Skin of body (tissue), 2 donors: ENCODE data around the gene COL4A1. TPM values are rescaled to one million over a fixed set of nuclear protein-coding genes. Genes with fewer than 3 reads are reported as not detected.
A peak's percentile ranks its signal among the peaks of the same experiment; 100 is the strongest.

Experiments
- DNase-seq: peaks from one replicate; lab custom pipeline; 2025; lab: John Stamatoyannopoulos, UW
- total RNA-seq: library from RNA; depleted of rRNA; stranded (reverse); fragments of >200 nt; gene quantifications from one replicate; pipeline ENCODE4 v1.2.3, GENCODE V29; 2014

The COL4A1 gene
- total RNA-seq, 1 donor from 2014 or later, result 740 TPM

DNA sequence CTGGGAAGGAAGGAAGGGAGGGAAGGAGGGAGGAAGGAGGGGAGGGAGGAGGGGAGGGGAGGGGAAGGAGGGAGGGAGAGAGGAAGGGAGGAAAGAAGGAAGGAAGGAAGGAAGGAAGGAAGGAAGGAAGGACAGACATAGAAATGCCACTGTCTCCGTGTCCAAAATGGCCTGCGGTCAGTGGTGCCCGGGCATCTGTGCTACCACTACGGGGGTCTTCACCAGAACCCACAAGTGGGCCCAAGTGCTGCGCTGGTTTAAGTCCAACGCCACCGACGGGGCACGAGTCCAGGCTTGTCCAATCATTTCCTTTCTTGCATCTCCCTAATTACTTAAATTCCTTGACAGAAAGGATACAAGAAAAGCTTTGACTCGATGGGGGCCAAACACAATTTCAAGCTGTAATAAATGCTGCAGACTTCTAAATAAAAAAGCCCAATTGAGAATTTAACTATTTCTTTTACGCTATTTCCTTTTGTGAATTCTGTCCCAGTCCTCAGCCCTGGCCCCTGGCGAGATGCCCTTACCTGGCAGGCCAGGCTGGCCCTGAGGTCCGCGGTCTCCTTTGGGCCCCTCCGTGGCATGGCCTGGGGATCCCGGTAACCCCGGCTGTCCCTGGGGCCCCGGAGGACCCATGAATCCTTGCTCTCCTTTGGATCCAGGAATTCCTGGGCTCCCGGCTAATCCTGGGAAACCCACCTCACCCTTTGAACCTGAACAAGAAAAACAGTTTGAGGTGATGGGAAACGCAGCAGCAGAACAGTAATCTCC lies 136.8 kb downstream of the COL4A1 start:
- no peak for DNase-seq

- DNase-seq, result peak; percentile 96
Observed at GRCh38 chr13:110168999-110169933, 137.7 kb downstream of the COL4A1 start.

DNA sequence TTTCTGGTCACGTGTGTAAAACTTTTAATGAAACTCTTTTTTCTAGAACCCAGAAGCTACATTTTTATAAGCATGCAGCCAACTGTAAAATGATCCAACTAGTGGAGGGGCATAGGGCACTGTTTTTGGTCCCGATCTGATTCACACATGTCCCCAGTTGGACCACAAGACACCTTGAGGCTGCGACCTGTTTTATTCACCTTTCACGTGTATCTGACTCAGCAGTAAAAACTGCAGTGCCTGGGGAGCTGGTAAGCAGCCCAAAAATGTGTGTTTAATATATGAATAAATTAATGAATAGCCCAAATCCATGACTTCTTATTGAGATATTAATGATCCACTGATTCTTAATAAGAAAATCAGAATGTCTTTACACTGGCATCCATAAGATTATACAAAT lies 140.4 kb downstream of the COL4A1 start:
- no peak for DNase-seq

DNA sequence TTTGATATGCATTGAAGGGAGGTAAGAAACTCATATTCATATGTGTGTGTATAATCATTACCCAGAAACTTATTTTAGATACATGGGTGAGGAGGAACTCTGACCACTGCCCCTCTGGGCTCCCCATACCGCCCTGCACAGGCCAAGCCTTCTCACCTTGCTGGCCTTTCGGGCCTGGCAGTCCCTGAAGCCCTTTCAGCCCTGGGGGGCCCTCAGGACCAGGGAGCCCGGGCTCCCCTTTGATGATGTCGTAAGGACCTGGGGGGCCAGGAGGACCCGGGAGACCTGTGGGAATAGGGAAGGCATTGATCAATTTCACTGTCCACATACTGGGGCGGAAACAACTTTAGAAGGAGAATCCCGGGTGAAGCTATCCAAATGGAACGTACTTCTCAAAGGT lies 142.3 kb downstream of the COL4A1 start:
- no peak for DNase-seq

- peak; percentile 28 for DNase-seq
Observed at GRCh38 chr13:110162866-110163658, 143.9 kb downstream of the COL4A1 start.

DNA sequence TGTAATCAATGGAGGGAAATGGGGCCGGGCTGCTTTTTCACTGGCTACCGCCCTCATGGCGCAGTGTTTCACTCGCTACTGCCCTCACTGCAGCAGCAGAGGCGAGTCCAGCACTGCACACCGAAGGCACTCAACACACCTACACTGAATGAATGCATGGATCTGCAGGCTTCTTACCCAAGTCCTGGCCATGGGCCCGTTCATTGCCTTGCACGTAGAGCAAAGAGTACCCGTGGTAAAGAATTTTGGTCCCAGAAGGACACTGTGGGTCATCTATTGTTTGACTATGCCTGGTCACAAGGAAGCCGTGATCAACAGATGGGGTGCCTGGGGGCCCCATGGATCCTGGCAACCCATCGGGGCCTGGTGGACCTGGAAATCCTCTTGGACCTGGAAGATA lies 144.9 kb downstream of the COL4A1 start:
- no peak for DNase-seq

DNA sequence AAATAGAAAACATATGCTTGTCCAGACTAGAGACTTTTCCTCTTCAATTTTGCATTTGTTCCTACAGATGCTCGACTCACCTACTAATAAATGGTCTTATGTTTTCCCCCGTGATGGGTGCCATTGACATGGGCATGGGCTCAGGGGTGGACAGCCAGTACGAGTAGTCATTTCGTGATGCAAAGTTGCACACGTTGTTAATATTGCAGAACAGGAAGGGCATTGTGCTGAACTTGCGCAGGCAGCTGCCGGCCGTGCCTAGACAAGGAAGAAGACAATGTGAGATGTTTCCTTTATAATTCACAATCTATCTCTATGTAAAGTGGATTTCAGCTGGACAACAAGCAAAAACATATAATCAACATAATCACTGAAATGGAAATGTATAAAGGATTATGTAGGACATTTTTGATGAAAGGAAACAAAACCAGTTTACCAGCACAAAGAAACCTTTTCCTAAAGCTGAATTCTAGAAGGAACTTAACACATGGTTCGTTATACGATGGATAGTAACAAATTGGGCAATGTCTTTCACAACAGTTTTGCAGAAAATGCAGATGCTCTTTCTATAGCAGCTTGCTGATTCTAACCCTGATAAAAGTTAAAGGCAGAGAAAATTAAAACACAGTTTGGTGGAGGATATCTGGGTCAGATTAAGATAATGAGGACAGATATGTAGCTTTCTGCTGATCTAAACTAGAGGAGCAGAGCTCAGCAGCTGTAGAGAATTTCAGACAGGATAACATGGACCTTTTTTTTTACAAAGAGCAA lies 145.7 kb downstream of the COL4A1 start:
- no peak for DNase-seq

GRCh38 chr13:110158226-110158625 lies 148.7 kb downstream of the COL4A1 start:
- DNase-seq, result no peak

- no peak for DNase-seq
Observed at GRCh38 chr13:110157718-110158117, 149.2 kb downstream of the COL4A1 start.

GRCh38 chr13:110156301-110157049 lies 150.5 kb downstream of the COL4A1 start:
- DNase-seq, result no peak

DNA sequence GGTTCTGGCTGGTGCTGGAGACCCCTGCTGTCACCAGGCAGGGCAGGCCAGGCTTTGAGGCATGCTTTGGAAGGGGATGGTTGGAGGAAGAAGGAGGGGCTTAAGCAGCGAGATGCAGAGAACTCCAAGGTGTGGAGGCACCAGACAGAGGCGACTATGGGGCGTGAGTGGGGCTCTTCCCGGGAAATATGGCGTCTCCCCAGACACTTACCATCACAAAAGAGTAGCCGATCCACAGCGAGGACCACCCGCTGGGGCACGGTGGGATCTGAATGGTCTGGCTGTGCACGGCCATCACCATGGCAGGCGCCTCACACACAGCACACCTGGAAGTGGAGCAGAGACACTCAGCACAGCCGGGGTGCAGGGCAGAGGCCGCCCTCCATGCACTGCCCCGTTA lies 151.9 kb downstream of the COL4A1 start:
- no peak for DNase-seq

DNA sequence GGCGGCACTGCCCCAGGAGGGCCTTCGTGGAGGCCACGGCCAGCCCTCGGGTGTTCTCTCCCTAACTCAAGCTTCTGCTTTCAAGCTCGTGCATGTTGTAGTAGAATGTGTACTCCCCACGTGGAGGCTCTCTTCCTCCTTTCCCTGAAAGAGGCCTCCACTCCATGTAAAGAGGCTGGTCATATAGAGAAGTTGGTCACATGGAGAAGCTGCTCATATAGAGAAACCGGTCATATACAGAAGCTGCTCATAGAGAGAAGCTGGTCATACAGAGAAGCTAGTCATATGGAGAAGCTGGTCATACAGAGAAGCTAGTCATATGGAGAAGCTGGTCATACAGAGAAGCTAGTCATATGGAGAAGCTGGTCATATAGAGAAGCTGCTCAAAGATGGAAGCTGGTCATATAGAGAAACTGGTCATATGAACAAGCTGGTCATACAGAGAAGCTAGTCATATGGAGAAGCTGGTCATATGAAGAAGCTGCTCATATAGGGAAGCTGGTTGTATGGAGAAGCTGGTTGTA lies 152.5 kb downstream of the COL4A1 start:
- no peak for DNase-seq

GRCh38 chr13:110152351-110152750 lies 154.6 kb downstream of the COL4A1 start:
- DNase-seq, result no peak

DNA sequence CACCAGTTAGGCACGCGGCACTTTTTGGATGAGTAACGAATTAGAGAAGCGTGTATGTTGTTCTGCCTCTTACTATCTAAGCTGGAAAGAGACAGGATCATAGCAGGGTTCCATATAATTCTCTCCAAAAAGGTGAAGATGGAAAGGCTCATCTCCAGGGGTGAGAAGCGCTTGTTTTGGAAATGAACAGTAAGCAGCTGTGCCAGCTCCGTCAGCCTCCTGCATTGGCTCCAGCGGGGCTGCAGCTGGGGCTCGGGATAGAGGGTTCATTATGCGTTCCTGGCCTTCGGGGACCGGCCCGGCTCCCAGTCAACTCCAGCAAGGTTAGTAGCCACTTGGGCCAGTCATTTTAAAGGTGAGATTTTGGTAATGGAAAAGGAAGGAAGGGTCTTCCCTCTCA lies 155.5 kb downstream of the COL4A1 start:
- DNase-seq, result no peak

DNA sequence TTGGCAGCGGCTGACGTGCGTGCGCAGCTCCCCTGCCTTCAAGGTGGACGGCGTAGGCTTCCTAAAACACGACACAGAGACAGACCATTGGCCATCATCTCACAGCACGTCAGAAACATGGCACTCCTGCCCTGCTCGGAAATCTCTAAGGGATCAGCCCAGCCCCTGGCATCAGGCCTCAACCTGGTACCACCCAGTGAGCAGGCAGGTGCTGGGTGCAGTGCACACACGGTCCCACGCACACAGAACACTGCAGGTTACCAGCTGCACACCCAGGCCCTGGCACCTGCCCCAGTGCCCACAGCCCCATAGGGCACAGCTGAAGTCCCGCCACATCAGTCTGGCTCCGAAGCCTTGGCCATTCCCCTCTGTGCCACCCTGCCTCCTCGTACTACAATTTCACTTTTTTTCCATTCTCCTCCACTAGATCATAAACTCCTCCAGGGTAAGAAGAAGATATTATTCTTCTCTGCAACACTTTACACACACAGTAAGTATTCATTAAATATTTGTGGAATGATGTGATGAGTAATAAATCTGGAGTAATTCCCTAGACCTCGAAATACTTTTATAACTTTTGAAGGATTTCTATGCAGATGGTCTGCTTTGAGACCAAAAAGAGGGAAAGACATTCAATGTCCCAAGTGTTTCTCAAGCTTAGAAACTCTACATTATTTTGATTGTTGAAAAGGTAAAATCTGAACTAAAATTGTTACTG lies 156.4 kb downstream of the COL4A1 start:
- DNase-seq, result no peak

GRCh38 chr13:110149036-110149435 lies 157.9 kb downstream of the COL4A1 start:
- no peak for DNase-seq

DNA sequence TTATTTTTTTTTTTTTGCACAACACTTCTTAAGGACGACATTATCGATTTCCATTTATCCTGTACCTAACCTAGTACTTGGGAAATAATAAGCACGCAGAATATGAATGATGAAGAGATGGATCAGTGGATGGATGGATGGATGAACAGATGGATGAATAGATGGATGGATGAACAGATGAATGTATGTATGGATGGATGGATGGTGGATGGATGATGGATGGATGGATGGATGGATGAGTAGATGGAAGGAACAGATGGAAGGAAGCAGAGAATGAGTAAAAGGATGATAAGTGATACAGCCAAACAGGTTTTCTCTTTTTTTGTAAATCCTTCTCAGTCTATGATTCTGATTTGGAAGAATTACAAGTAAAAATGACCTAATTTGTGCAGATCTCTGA lies 166.9 kb downstream of the COL4A1 start:
- DNase-seq, result no peak

DNA sequence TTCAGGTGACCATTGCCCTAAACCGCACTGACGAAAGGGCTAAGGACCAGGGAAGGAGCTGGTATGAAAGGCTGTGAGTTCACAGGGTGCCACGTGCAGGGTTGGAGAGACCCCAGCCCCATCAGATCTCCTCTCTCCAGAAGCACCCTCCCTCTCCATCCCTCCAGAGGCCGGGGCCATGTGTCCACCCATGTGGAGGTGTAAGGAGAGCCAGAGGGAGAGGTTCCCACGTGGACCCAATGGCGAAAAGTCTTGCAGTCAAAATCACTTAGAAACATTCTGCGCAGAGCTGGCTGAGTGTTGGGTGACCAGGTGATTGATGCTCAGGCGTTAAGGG lies 168.3 kb downstream of the COL4A1 start:
- no peak for DNase-seq

DNA sequence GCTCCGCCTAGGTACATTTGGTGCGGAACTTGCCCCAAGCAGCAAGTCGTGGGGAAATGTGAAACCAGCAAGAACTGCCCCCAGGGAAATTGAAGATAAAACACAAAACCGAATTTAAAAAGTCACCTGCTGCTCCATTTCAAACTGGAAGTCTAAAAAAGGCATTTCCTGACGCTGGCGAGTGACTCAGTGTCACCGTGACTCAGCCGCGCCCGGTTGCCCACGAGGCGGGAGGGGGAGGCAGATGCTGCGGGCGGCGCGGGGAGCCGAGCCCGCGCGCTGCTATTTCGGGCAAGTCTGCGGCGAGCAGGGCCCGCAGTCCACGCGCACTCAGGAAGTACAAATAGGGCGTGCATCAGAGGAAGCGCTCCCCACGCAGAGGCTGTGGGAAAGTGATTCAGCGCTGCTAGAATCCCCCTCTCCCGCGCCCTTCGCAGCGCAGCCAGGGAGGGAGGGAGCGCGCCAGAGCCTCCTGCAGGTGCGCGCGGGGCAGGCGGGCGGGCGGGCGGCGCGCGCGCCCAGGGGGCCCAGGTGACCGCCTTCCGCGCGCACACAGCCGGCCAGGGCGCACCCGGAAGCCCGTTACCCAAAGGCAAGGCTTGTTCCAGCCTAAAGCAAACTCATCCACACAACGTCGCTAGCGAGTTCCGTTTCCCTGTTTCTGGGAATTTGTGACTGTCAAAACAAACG lies 168.8 kb downstream of the COL4A1 start:
- DNase-seq, result no peak
